A549 (cell line): ENCODE measurements around the gene SNRPE. TPM values are rescaled to one million over a fixed set of nuclear protein-coding genes. Genes with fewer than 3 reads are reported as not detected.
"Not testable (repeated sequence)": the region's sequence is repeated elsewhere in the genome, so short reads cannot be mapped to it uniquely, and the experiment has no call there.

Experiments
- ATAC-seq, 2 experiments: fragments of 200-7000 bp in 1 of 2; fragments of >200 bp in 1 of 2; cut with Nextera tagmentation in 1 of 2; cut with Tn5 transposase in 1 of 2; 3 replicates each; pipeline versions ENCODE4 v1.8.0 to v1.9.1; 2018 to 2020; ENCODE audit warnings: mild to moderate bottlenecking in 1 of 2, moderate library complexity in 1 of 2
- CTCF ChIA-PET: fragments of 300-600 bp; sonication (Branson Sonifier 250); formaldehyde crosslinking; extraction: SDS; loops from one replicate; lab custom pipeline; 2021; ENCODE audit warnings: antibody characterized with exemption, inconsistent platforms; lab: Yijun Ruan, JAX
- POLR2A ChIA-PET: fragments of 350-600 bp; formaldehyde crosslinking; extraction: SDS; loops from one replicate; lab custom pipeline; 2021; ENCODE audit warnings: antibody characterized with exemption, inconsistent platforms; lab: Yijun Ruan, JAX
- DNase-seq, 2 experiments: peaks; one replicate each; pipeline versions ENCODE4 v3.0.0 to v3.0.0-alpha.2; 2011 to 2016; ENCODE audit warnings: low read depth in 1 of 2, low spot score in 1 of 2
- FAIRE-seq: peaks from 2 replicates; lab custom pipeline; 2011; peaks lifted over from hg19 to GRCh38; lab: Jason Lieb, UNC
- H3K27ac ChIP-seq, 2 experiments: fragments of >200 bp; sonication (Bioruptor Twin); formaldehyde crosslinking; 3 replicates each; pipeline ENCODE4 v1.5.1; 2016 to 2017
- H3K4me1 ChIP-seq: fragments of >200 bp; sonication (Bioruptor Twin); formaldehyde crosslinking; 3 replicates; pipeline ENCODE4 v1.6.1; 2016
- H3K4me2 ChIP-seq: fragments of >200 bp; sonication (Bioruptor Twin); formaldehyde crosslinking; 3 replicates; pipeline ENCODE4 v1.6.1; 2016
- H3K4me3 ChIP-seq: fragments of >200 bp; sonication (Bioruptor Twin); formaldehyde crosslinking; 3 replicates; pipeline ENCODE4 v1.5.1; 2016
- H3K9me3 ChIP-seq: fragments of >200 bp; sonication (Bioruptor Twin); formaldehyde crosslinking; 3 replicates; pipeline ENCODE4 v1.6.1; 2016
- CEBPB ChIP-seq, 2 experiments: fragments of >200 bp in 1 of 2; sonication (Bioruptor Twin) in 1 of 2; formaldehyde crosslinking in 1 of 2; IDR thresholded peaks; 2 replicates each; pipeline ENCODE4 v1.6.1; 2012 to 2016
- CHD2 ChIP-seq: fragments of 150-350 bp; IDR thresholded peaks from 2 replicates; pipeline ENCODE4 v1.6.1; 2014; ENCODE audit warnings: low read length; ENCODE audit not compliant: partially characterized antibody
- EHMT2 ChIP-seq: fragments of 200-600 bp; sonication (generic); IDR thresholded peaks from 2 replicates; pipeline ENCODE4 v1.6.1; 2016; ENCODE audit warnings: antibody characterized with exemption, low read depth, mild to moderate bottlenecking, moderate library complexity
- EP300 ChIP-seq, 2 experiments: fragments of >200 bp; sonication (Bioruptor Twin); formaldehyde crosslinking; IDR thresholded peaks; 2 replicates in 1 of 2; 3 replicates in 1 of 2; pipeline ENCODE4 v1.6.1; 2016 to 2017
- ESRRA ChIP-seq: fragments of 150-350 bp; IDR thresholded peaks from 2 replicates; pipeline ENCODE4 v1.6.1; 2014; ENCODE audit warnings: mild to moderate bottlenecking, low read length, borderline replicate concordance
- HOXA7 ChIP-seq: fragments of 250-450 bp; sonication (Bioruptor Pico); IDR thresholded peaks from 2 replicates; pipeline ENCODE4 v1.5.0; 2020; ENCODE audit warnings: mild to moderate bottlenecking, moderate library complexity
- KDM1A ChIP-seq: fragments of 200-600 bp; sonication (generic); IDR thresholded peaks from 2 replicates; pipeline ENCODE4 v1.6.1; 2016; ENCODE audit warnings: low read depth, mild to moderate bottlenecking
- KDM5A ChIP-seq: fragments of 200-600 bp; sonication (generic); IDR thresholded peaks from 2 replicates; pipeline ENCODE4 v1.6.1; 2016; ENCODE audit warnings: antibody characterized with exemption, mild to moderate bottlenecking
- MAZ ChIP-seq: fragments of 150-350 bp; IDR thresholded peaks from 2 replicates; pipeline ENCODE4 v1.6.1; 2014; ENCODE audit warnings: antibody characterized with exemption, low read depth, low read length, borderline replicate concordance
- NFE2L2 ChIP-seq: fragments of 150-350 bp; conservative IDR thresholded peaks from 2 replicates; pipeline ENCODE4 v1.6.1; 2014; ENCODE audit warnings: low read length
- RAD21 ChIP-seq, 2 experiments: fragments of >200 bp in 1 of 2; sonication (Bioruptor Twin) in 1 of 2; formaldehyde crosslinking in 1 of 2; IDR thresholded peaks in 1 of 2; conservative IDR thresholded peaks in 1 of 2; 2 replicates in 1 of 2; 3 replicates in 1 of 2; pipeline ENCODE4 v1.6.1; 2012 to 2018; ENCODE audit warnings: inconsistent platforms in 1 of 2
- ZNF302 ChIP-seq: fragments of 250-450 bp; sonication (Bioruptor Pico); IDR thresholded peaks from 2 replicates; pipeline ENCODE4 v1.9.0; 2021; ENCODE audit warnings: inconsistent platforms, mild to moderate bottlenecking, moderate library complexity
- ZSCAN20 ChIP-seq: fragments of 250-450 bp; sonication (Bioruptor Pico); IDR thresholded peaks from 2 replicates; pipeline ENCODE4 v1.8.0; 2022; ENCODE audit warnings: mild to moderate bottlenecking, moderate library complexity
- WGBS: methylation state at CpG from one replicate; pipeline ENCODE4 v1.1.6; 2017; ENCODE audit errors: missing lambda C conversion rate; 5-methylcytosine and 5-hydroxymethylcytosine counted together
- polyA plus RNA-seq, 4 experiments: library from polyadenylated mRNA; depleted of rRNA in 3 of 4; stranded (reverse); fragments of >200 nt; fragmentation: RNase III in 1 of 4; extraction: RNeasy Plus Mini Kit Qiagen cat#74134 plus additional on column Dnase treatment in 1 of 4; gene quantifications; 2 replicates in 3 of 4; 3 replicates in 1 of 4; pipeline ENCODE4 v1.2.3, GENCODE V29; 2011 to 2017
- TF ChIP-seq, protein P1 (sequence below): fragments of 450-650 bp; IDR thresholded peaks from 2 replicates; pipeline ENCODE4 v1.6.1; 2014; ENCODE audit warnings: antibody characterized with exemption
- TF ChIP-seq, protein P2 (sequence below): fragments of 250-450 bp; sonication (Bioruptor Pico); IDR thresholded peaks from 2 replicates; pipeline ENCODE4 v1.5.0; 2020; ENCODE audit warnings: low read depth, mild to moderate bottlenecking, moderate library complexity
- TF ChIP-seq, protein P3 (sequence below): fragments of 150-350 bp; IDR thresholded peaks from 2 replicates; pipeline ENCODE4 v1.6.1; 2014; ENCODE audit warnings: low read depth, mild to moderate bottlenecking, low read length
- TF ChIP-seq, protein P4 (sequence below): fragments of >200 bp; sonication (Bioruptor Twin); formaldehyde crosslinking; IDR thresholded peaks from 3 replicates; pipeline ENCODE4 v1.6.1; 2016

SNRPE gene
- polyA plus RNA-seq, 2 of the 4 experiments (the other 2 are of a cell fraction): 371 to 414 TPM

DNA sequence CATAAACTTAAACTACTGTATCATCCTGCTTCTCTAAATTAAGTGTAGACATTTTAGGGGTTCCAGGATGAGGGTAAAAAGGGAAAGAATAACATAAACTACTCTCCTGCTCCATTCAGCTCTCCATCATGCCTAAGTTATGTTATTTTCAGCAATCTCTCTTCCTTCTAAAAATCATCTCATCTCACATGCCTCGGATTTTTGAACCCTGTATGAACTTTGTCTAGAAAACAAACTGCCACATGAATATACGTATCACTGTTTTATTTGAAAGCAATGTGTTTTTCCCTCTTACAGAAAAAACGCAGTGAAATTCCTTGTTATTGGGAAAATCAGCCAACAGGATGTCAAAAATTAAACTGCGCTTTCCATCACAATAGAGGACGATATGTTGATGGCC is 33.4 kb upstream of the SNRPE start:
- TF ChIP-seq, protein P1, sequence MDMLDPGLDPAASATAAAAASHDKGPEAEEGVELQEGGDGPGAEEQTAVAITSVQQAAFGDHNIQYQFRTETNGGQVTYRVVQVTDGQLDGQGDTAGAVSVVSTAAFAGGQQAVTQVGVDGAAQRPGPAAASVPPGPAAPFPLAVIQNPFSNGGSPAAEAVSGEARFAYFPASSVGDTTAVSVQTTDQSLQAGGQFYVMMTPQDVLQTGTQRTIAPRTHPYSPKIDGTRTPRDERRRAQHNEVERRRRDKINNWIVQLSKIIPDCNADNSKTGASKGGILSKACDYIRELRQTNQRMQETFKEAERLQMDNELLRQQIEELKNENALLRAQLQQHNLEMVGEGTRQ: no peak
- Histone ChIP-seq H3K27ac (no peak overlapping the region), H3K9me3 (no peaks in the 10 kb centered on the region), H3K4me1 (no peaks in the 10 kb centered on the region), H3K4me2 (no peak overlapping the region), H3K4me3 (no peak overlapping the region)
- no peak for DNase-seq
- 81% methylated on average over 5 of the region's 5 CpGs for WGBS
- no peak for FAIRE-seq
- POLR2A ChIA-PET: no interaction called here
- CTCF ChIA-PET: interaction anchor here (0.7 to 1.4 kb wide), 4 partner anchors 32 to 301 kb away, joined by 4 to 7 read pairs (median 5); no protein-coding TSS in a partner anchor
- ATAC-seq: no peak

DNA sequence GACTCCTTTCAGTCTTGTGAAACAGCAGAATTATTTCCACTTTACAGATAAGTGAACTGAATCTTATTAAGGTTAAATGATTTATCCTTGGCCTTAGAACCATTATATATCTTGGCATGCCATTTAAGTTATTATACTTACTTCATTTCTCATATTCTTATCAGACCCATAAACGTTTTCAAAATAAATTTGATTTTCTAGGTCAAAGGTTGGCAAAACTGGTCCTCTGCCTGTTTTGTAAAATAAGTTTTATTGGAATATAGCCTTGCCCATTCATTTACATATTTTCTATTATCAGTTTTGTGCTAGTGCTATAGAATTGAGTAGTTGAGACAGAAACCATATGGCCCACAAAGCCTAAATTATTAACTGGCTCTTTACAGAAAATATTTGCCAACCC is 32.9 kb upstream of the SNRPE start:
- H3K4me3 ChIP-seq: no peak overlapping the region
- CTCF ChIA-PET: interaction anchor here (0.6 kb wide), 1 partner anchor 82 kb away, joined by 4 read pairs; no protein-coding TSS in a partner anchor
- TF ChIP-seq CEBPB (IDR thresholded peaks at IDR 0.05): no peak
- no peak for TF ChIP-seq EP300 (IDR thresholded peaks at IDR 0.05)
- no peak for TF ChIP-seq RAD21 (conservative IDR thresholded peaks at IDR 0.05 in 1 of 2, IDR thresholded peaks at IDR 0.05 in 1 of 2)
- TF ChIP-seq, protein P2, sequence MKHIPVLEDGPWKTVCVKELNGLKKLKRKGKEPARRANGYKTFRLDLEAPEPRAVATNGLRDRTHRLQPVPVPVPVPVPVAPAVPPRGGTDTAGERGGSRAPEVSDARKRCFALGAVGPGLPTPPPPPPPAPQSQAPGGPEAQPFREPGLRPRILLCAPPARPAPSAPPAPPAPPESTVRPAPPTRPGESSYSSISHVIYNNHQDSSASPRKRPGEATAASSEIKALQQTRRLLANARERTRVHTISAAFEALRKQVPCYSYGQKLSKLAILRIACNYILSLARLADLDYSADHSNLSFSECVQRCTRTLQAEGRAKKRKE: no peak
- no peak for TF ChIP-seq CHD2
- no peak overlapping the region for H3K27ac ChIP-seq
- DNase-seq (no peak), FAIRE-seq (no peak), ATAC-seq (no peak)
- WGBS: 65% methylated on average over 1 of the region's 1 CpG
- H3K4me2 ChIP-seq: no peak overlapping the region
- POLR2A ChIA-PET: no interaction called here
- H3K4me1 ChIP-seq: no peaks in the 10 kb centered on the region
- H3K9me3 ChIP-seq: no peaks in the 10 kb centered on the region

DNA sequence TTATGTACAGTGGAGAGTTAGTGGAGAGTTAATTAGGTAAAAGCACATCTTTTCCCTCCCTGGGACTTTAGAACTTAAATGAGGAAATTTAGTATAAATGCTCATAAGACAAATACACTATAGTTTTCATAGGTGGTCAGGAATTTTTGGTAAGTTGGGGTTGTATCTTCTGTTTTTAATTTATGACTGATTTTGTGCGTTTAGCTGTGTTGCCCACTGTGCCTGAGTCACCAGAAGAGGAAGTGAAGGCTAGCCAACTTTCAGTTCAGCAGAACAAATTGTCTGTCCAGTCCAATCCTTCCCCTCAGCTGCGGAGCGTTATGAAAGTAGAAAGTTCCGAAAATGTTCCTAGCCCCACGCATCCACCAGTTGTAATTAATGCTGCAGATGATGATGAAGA is 32.2 kb upstream of the SNRPE start:
- H3K4me3 ChIP-seq, ATAC-seq, DNase-seq, CTCF ChIA-PET, H3K4me1 ChIP-seq, H3K27ac ChIP-seq, FAIRE-seq, POLR2A ChIA-PET, H3K4me2 ChIP-seq, H3K9me3 ChIP-seq: not testable (repeated sequence)
- 87% methylated on average over 5 of the region's 5 CpGs for WGBS

DNA sequence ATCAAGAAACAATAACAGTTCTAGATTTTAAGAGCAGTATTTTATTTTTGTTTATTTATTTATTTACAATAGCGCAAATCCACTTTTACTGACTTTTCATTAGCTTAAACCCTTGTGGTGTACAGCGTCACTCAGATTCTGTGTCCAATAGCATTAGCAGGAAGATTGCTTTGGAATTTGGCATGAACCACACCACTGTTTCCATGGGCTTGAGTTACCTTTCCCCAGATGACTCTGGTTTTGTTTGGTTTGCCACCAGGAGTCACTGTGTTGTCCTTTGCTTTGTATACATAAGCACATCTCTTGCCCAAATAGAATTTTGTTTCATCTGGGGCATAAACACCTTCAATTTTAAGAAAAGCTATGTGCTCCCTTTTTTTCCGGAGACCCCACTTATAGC is 25.9 kb upstream of the SNRPE start:
- no peak for TF ChIP-seq NFE2L2
- no peak for TF ChIP-seq ESRRA
- no peak for TF ChIP-seq EHMT2
- no peak for TF ChIP-seq HOXA7
- TF ChIP-seq ZNF302 (CRISPR knock-in tag): no peak
- no peak for TF ChIP-seq MAZ
- TF ChIP-seq, all 56 proteins: peak for 0
- H3K9me3 ChIP-seq: no peaks in the 10 kb centered on the region
- no peak overlapping the region for H3K4me3 ChIP-seq
- H3K4me2 ChIP-seq: no peak overlapping the region
- WGBS: 94% methylated on average over 3 of the region's 3 CpGs
- H3K27ac ChIP-seq: no peak overlapping the region
- CTCF ChIA-PET: interaction anchor here (0.6 to 2.0 kb wide), 5 partner anchors 12 to 327 kb away, joined by 3 to 5 read pairs (median 4); no protein-coding TSS in a partner anchor
- POLR2A ChIA-PET: no interaction called here
- FAIRE-seq: no peak
- no peak for ATAC-seq
- peak in 1 of 2 experiments; percentile 11 for DNase-seq
- H3K4me1 ChIP-seq: peaks cover 10% of the 10 kb centered on the region; the same call in 1 of the 3 replicates

DNA sequence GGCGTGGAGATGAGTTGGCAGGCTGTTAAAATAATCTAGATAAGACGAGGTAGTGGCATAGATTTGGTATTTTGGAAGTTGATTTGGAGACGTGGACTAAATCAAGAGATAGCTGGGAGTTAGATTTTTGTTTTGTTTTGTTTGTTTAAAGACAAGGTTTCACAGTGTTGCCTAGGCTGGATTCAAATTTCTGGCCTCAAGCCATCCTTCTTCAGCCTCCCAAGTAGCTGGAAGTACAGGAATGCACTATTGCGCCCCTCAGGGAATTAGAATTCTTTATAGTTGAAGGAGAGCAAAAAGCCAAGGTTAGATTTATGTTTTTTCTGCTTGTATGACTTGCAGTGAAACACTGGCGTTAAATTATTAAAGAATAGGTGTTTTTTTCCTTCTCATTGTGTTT is 22.3 kb upstream of the SNRPE start:
- WGBS: 80% methylated on average over 5 of the region's 5 CpGs
- no peak overlapping the region for H3K4me2 ChIP-seq

More for the DNA sequence above, 22.3 kb upstream of the SNRPE start:
- ATAC-seq: peak in 1 of 2 experiments; percentile 52; a peak in 2 of 6 replicates
- DNase-seq: peak in 1 of 2 experiments; percentile 14
- Histone ChIP-seq H3K27ac (no peak overlapping the region), H3K4me3 (no peak overlapping the region), H3K4me1 (peaks cover 10% of the 10 kb centered on the region; the same call in 1 of the 3 replicates), H3K9me3 (no peaks in the 10 kb centered on the region)
- TF ChIP-seq, protein P3, sequence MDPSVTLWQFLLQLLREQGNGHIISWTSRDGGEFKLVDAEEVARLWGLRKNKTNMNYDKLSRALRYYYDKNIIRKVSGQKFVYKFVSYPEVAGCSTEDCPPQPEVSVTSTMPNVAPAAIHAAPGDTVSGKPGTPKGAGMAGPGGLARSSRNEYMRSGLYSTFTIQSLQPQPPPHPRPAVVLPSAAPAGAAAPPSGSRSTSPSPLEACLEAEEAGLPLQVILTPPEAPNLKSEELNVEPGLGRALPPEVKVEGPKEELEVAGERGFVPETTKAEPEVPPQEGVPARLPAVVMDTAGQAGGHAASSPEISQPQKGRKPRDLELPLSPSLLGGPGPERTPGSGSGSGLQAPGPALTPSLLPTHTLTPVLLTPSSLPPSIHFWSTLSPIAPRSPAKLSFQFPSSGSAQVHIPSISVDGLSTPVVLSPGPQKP: no peak
- TF ChIP-seq RAD21 (conservative IDR thresholded peaks at IDR 0.05 in 1 of 2, IDR thresholded peaks at IDR 0.05 in 1 of 2): no peak
- TF ChIP-seq KDM1A: no peak
- no peak for TF ChIP-seq ZSCAN20 (CRISPR knock-in tag)
- TF ChIP-seq, protein P4, sequence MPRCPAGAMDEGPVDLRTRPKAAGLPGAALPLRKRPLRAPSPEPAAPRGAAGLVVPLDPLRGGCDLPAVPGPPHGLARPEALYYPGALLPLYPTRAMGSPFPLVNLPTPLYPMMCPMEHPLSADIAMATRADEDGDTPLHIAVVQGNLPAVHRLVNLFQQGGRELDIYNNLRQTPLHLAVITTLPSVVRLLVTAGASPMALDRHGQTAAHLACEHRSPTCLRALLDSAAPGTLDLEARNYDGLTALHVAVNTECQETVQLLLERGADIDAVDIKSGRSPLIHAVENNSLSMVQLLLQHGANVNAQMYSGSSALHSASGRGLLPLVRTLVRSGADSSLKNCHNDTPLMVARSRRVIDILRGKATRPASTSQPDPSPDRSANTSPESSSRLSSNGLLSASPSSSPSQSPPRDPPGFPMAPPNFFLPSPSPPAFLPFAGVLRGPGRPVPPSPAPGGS: no peak
- TF ChIP-seq KDM5A: no peak
- no peak for TF ChIP-seq CEBPB (IDR thresholded peaks at IDR 0.05)
- FAIRE-seq: no peak
- ChIA-PET POLR2A (no interaction called here), CTCF (interaction anchor here (0.7 to 2.3 kb wide), 2 partner anchors 67 to 368 kb away, joined by 3 to 9 read pairs; no protein-coding TSS in a partner anchor)
